ENCODE data around the gene KIR3DL2.
"Not testable (repeated sequence)": the region's sequence is repeated elsewhere in the genome, so short reads cannot be mapped to it uniquely, and the experiment has no call there.

GRCh38 chr19:54899646-54900045 is 49.4 kb downstream of the KIR3DL2 start:
- not testable (repeated sequence) for TF ChIP-seq CTCF, POLR2A (IDR thresholded peaks at IDR 0.05)

All from heart left ventricle (tissue), 13 donors.